HG02852 (cell line): ENCODE results near the gene ZNF263.
A peak's percentile ranks its signal among the peaks of the same experiment; 100 is the strongest.
"Not testable (repeated sequence)": the region's sequence is repeated elsewhere in the genome, so short reads cannot be mapped to it uniquely, and the experiment has no call there.

ENCODE experiments used
- ATAC-seq: cut with Tn5 transposase; IDR thresholded peaks from one replicate; pipeline ENCODE4 v1.9.1; 2021; ENCODE audit warnings: mild to moderate bottlenecking, moderate library complexity; ENCODE audit not compliant: unreplicated experiment

Gene ZNF263

GRCh38 chr16:3266873-3267537 is 16.3 kb upstream of the ZNF263 start:
- no peak for ATAC-seq

- no peak for ATAC-seq
Measured at GRCh38 chr16:3268294-3268693, 15.0 kb upstream of the ZNF263 start.

GRCh38 chr16:3270718-3271117 is 12.6 kb upstream of the ZNF263 start:
- ATAC-seq, result not testable (repeated sequence)

- not testable (repeated sequence) for ATAC-seq
Measured at GRCh38 chr16:3271281-3271680, 12.0 kb upstream of the ZNF263 start.

GRCh38 chr16:3274490-3274889 is 8.8 kb upstream of the ZNF263 start:
- ATAC-seq, result no peak

GRCh38 chr16:3274947-3275346 is 8.3 kb upstream of the ZNF263 start:
- ATAC-seq, result no peak

GRCh38 chr16:3276679-3277078 is 6.6 kb upstream of the ZNF263 start:
- ATAC-seq, result no peak

GRCh38 chr16:3281222-3281820 is 2.0 kb upstream of the ZNF263 start:
- ATAC-seq, result no peak

- ATAC-seq, result peak; percentile 23
Measured at GRCh38 chr16:3282103-3282729, 1.1 kb upstream of the ZNF263 start.

GRCh38 chr16:3283543-3284447 is 504 bp downstream of the ZNF263 start:
- ATAC-seq, result no peak

GRCh38 chr16:3285131-3285530 is 1.8 kb downstream of the ZNF263 start:
- ATAC-seq, result no peak

GRCh38 chr16:3289998-3290673 is 6.8 kb downstream of the ZNF263 start:
- ATAC-seq, result no peak

GRCh38 chr16:3292604-3293003 is 9.3 kb downstream of the ZNF263 start:
- ATAC-seq, result no peak

- ATAC-seq, result no peak
Measured at GRCh38 chr16:3295209-3295608, 11.9 kb downstream of the ZNF263 start.

- ATAC-seq, result no peak
Measured at GRCh38 chr16:3295783-3296182, 12.5 kb downstream of the ZNF263 start.

- ATAC-seq, result no peak
Measured at GRCh38 chr16:3304370-3304769, 21.1 kb downstream of the ZNF263 start.

- ATAC-seq, result peak; percentile 97
Measured at GRCh38 chr16:3305109-3306068, 22.1 kb downstream of the ZNF263 start, which contains the start of the genes TIGD7 and ZNF75A. Gene TIGD7, minus strand, starts transcription at chr16:3305430. Its CDS starts 4,816 bp downstream, at chr16:3300614. Gene ZNF75A, plus strand, starts transcription at chr16:3305497. Its CDS starts 2,932 bp downstream, at chr16:3308429.

- no peak for ATAC-seq
Measured at GRCh38 chr16:3306078-3306477, 22.8 kb downstream of the ZNF263 start.

GRCh38 chr16:3311496-3311895 is 28.2 kb downstream of the ZNF263 start:
- no peak for ATAC-seq
